ENCODE results near the gene TM4SF4.

Gene TM4SF4

GRCh38 chr3:149512073-149512782 is 37.7 kb downstream of the TM4SF4 start:
- peak; percentile 70 for DNase-seq (ENCODE audit: low spot score)

GRCh38 chr3:149514471-149514870 is 40.0 kb downstream of the TM4SF4 start:
- DNase-seq (ENCODE audit: low spot score): no peak

GRCh38 chr3:149515249-149515648 is 40.8 kb downstream of the TM4SF4 start:
- no peak for DNase-seq (ENCODE audit: low spot score)

- DNase-seq (ENCODE audit: low spot score): no peak
Observed at GRCh38 chr3:149516920-149517319, 42.4 kb downstream of the TM4SF4 start.

- DNase-seq (ENCODE audit: low spot score): no peak
Observed at GRCh38 chr3:149519912-149520311, 45.4 kb downstream of the TM4SF4 start.

GRCh38 chr3:149523512-149524299 is 49.2 kb downstream of the TM4SF4 start:
- DNase-seq (ENCODE audit: low spot score): no peak

- no peak for DNase-seq (ENCODE audit: low spot score)
Observed at GRCh38 chr3:149527531-149528339, 53.2 kb downstream of the TM4SF4 start.

GRCh38 chr3:149528340-149528650 is 53.8 kb downstream of the TM4SF4 start:
- no peak for DNase-seq (ENCODE audit: low spot score)

GRCh38 chr3:149529099-149529498 is 54.6 kb downstream of the TM4SF4 start:
- DNase-seq (ENCODE audit: low spot score): no peak

GRCh38 chr3:149532489-149533180 is 58.1 kb downstream of the TM4SF4 start:
- no peak for DNase-seq (ENCODE audit: low spot score)

- DNase-seq (ENCODE audit: low spot score): no peak
Observed at GRCh38 chr3:149534082-149534481, 59.6 kb downstream of the TM4SF4 start.

GRCh38 chr3:149534671-149535332 is 60.3 kb downstream of the TM4SF4 start:
- no peak for DNase-seq (ENCODE audit: low spot score)

GRCh38 chr3:149535333-149535685 is 60.8 kb downstream of the TM4SF4 start:
- DNase-seq (ENCODE audit: low spot score): no peak

- DNase-seq (ENCODE audit: low spot score): no peak
Observed at GRCh38 chr3:149536429-149536828, 61.9 kb downstream of the TM4SF4 start.

- no peak for DNase-seq (ENCODE audit: low spot score)
Observed at GRCh38 chr3:149538371-149538770, 63.9 kb downstream of the TM4SF4 start.

GRCh38 chr3:149541091-149541491 is 66.6 kb downstream of the TM4SF4 start:
- no peak for DNase-seq (ENCODE audit: low spot score)

- DNase-seq (ENCODE audit: low spot score): no peak
Observed at GRCh38 chr3:149542375-149543312, 68.1 kb downstream of the TM4SF4 start.

- no peak for DNase-seq (ENCODE audit: low spot score)
Observed at GRCh38 chr3:149545049-149545448, 70.6 kb downstream of the TM4SF4 start.

- no peak for DNase-seq (ENCODE audit: low spot score)
Observed at GRCh38 chr3:149547413-149547812, 72.9 kb downstream of the TM4SF4 start.

GRCh38 chr3:149547954-149548668 is 73.6 kb downstream of the TM4SF4 start:
- no peak for DNase-seq (ENCODE audit: low spot score)
